Adrenal gland (tissue), 12 donors: ENCODE measurements around the gene RNF130. TPM values are rescaled to one million over a fixed set of nuclear protein-coding genes. Genes with fewer than 3 reads are reported as not detected.
A peak's percentile ranks its signal among the peaks of the same experiment; 100 is the strongest.
"Not testable (repeated sequence)": the region's sequence is repeated elsewhere in the genome, so short reads cannot be mapped to it uniquely, and the experiment has no call there.

ENCODE experiments used
- DNase-seq, 7 donors: peaks; one replicate each; pipeline ENCODE4 v3.0.0-alpha.2; 2019 to 2020
- H3K27ac ChIP-seq, 5 donors: fragments of 200-600 bp; sonication (generic) in 4 of 5; 1 replicate in 3 of 5; 2 replicates in 2 of 5; pipeline versions ENCODE4 v1.5.1 to v1.8.0; 2016 to 2020; ENCODE audit warnings: mild to moderate bottlenecking in 1 of 5
- H3K27me3 ChIP-seq: fragments of 200-600 bp; 2 replicates; pipeline ENCODE4 v1.8.0; 2021
- H3K36me3 ChIP-seq, 2 donors: fragments of 200-600 bp; replicated peaks in 1 of 2; 1 replicate in 1 of 2; 2 replicates in 1 of 2; pipeline versions ENCODE4 v1.5.1 to v1.8.0; 2018 to 2022
- H3K4me1 ChIP-seq, 2 donors: fragments of 200-600 bp; replicated peaks in 1 of 2; 1 replicate in 1 of 2; 2 replicates in 1 of 2; pipeline versions ENCODE4 v1.5.1 to v1.8.0; 2018 to 2021
- H3K4me3 ChIP-seq, 4 donors: fragments of 200-600 bp; sonication (generic) in 3 of 4; one replicate each; pipeline ENCODE4 v1.5.1; 2016 to 2018
- H3K9me3 ChIP-seq, 3 donors: fragments of 200-600 bp; sonication (generic) in 1 of 3; replicated peaks in 1 of 3; 1 replicate in 2 of 3; 2 replicates in 1 of 3; pipeline versions ENCODE4 v1.5.1 to v1.8.0; 2016 to 2021
- POLR2A ChIP-seq, 2 donors: fragments of 450-650 bp; IDR thresholded peaks; one replicate each; pipeline ENCODE4 v1.6.1; 2017; ENCODE audit warnings: antibody characterized with exemption in 2 of 2, mild to moderate bottlenecking in 2 of 2, moderate library complexity in 1 of 2
- WGBS, 4 donors: extraction: QIAGEN DNeasy Blood & Tissue Kit in 2 of 4; methylation state at CpG; one replicate each; pipeline versions ENCODE4 v1.1.5 to v1.1.7; 2013 to 2017; 5-methylcytosine and 5-hydroxymethylcytosine counted together
- intact Hi-C, 2 donors: fragments of 100-400 bp; cut with DNase I; formaldehyde crosslinking; loops; one replicate each; pipeline versions ENCODE4 v1.14.1 to v1.15.0; 2022 to 2023
- polyA plus RNA-seq, 3 donors: library from polyadenylated mRNA; stranded (reverse); fragments of 200-250 nt in 2 of 3; fragments of 350-450 nt in 1 of 3; fragmentation: Illumina TruSeq in 1 of 3; extraction: RNeasy Lipid Tissue Mini Kit (QIAGEN cat#74804) in 1 of 3; gene quantifications; one replicate each; pipeline ENCODE4 v1.2.3, GENCODE V29; 2013 to 2014
- total RNA-seq, 9 donors: library from RNA; depleted of rRNA in 4 of 9; stranded (reverse); fragments of >200 nt in 4 of 9; fragments of 120-200 nt in 1 of 9; fragmentation: NEBNext Ultra II Directional in 1 of 9; extraction: Animal tissue kit (Norgen Biotek cat#: 25700) in 1 of 9; gene quantifications; one replicate each; pipeline versions ENCODE4 v1.1.0 to v1.2.4, GENCODE V29; 2013 to 2023
- TF ChIP-seq, protein P1 (sequence below), 6 experiments: fragments of 450-650 bp in 4 of 6; fragments of 200-600 bp in 2 of 6; sonication (generic) in 1 of 6; IDR thresholded peaks; 1 replicate in 5 of 6; 2 replicates in 1 of 6; pipeline versions ENCODE4 v1.5.1 to v1.8.0; 2016 to 2021; ENCODE audit warnings: antibody characterized with exemption in 6 of 6, mild to moderate bottlenecking in 2 of 6, moderate library complexity in 1 of 6
- donor health status: healthy with polysubstance abuse.
- donor health status: Bipolar disorder and iron deficiency.
- donor health status: DM: yes; HTN: yes; CAD: no.
- donor health status: DM: no; HTN: no; CAD: no.
- donor health status: DM: no; HTN: no; CAD: no.
- donor health status: DM: yes; HTN: yes; CAD: no.

RNF130 gene
- total and polyA plus RNA-seq, 12 donors: 36.8 to 138 (median 75.1) TPM

- H3K27me3 ChIP-seq: no peaks in the 10 kb centered on the region
- peaks cover 0 to 5% of the 10 kb centered on the region in 2 donors for H3K4me1 ChIP-seq
- H3K4me3 ChIP-seq: peak overlapping the region in 1 of 4 donors; percentile 55
- peak in 5 of 7 donors; percentile 37 to 65 (median 43) for DNase-seq
- H3K36me3 ChIP-seq: no peaks in the 10 kb centered on the region
- TF ChIP-seq POLR2A (IDR thresholded peaks at IDR 0.05): no peak
- TF ChIP-seq, protein P1, sequence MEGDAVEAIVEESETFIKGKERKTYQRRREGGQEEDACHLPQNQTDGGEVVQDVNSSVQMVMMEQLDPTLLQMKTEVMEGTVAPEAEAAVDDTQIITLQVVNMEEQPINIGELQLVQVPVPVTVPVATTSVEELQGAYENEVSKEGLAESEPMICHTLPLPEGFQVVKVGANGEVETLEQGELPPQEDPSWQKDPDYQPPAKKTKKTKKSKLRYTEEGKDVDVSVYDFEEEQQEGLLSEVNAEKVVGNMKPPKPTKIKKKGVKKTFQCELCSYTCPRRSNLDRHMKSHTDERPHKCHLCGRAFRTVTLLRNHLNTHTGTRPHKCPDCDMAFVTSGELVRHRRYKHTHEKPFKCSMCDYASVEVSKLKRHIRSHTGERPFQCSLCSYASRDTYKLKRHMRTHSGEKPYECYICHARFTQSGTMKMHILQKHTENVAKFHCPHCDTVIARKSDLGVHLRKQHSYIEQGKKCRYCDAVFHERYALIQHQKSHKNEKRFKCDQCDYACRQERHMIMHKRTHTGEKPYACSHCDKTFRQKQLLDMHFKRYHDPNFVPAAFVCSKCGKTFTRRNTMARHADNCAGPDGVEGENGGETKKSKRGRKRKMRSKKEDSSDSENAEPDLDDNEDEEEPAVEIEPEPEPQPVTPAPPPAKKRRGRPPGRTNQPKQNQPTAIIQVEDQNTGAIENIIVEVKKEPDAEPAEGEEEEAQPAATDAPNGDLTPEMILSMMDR (IDR thresholded peaks at IDR 0.05): peak in 3 of 6 experiments; percentile 11 to 17 (median 16)
- 25 to 29% (median 27%) methylated on average over 9 to 17 of the region's 17 CpGs for WGBS, 4 donors
- H3K9me3 ChIP-seq: no peaks in the 10 kb centered on the region
- intact Hi-C loops: no loop called here
- H3K27ac ChIP-seq: peak overlapping the region in 1 of 5 donors; percentile 52
Observed at GRCh38 chr5:180090769-180091546, 19.4 kb upstream of the RNF130 start.

- H3K27me3 ChIP-seq: no peaks in the 10 kb centered on the region
- 1 to 3% (median 2%) methylated on average over 34 to 58 of the region's 58 CpGs for WGBS, 4 donors
- H3K36me3 ChIP-seq: no peaks in the 10 kb centered on the region
- H3K4me1 ChIP-seq: peaks cover 5% of the 10 kb centered on the region in 2 donors
- TF ChIP-seq, protein P1 (IDR thresholded peaks at IDR 0.05): peak; percentile 71 to 95 (median 77)
- peak in 1 of 2 donors; percentile 13 for TF ChIP-seq POLR2A (IDR thresholded peaks at IDR 0.05)
- DNase-seq: peak; percentile 52 to 79 (median 71)
- peak overlapping the region in 2 of 4 donors; percentile 34 to 55 for H3K4me3 ChIP-seq
- H3K27ac ChIP-seq: peak overlapping the region in 4 of 5 donors; percentile 48 to 70 (median 51)
- H3K9me3 ChIP-seq: no peaks in the 10 kb centered on the region
- intact Hi-C loops: no loop called here
Observed at GRCh38 chr5:180090098-180090768, 18.7 kb upstream of the RNF130 start.

DNA sequence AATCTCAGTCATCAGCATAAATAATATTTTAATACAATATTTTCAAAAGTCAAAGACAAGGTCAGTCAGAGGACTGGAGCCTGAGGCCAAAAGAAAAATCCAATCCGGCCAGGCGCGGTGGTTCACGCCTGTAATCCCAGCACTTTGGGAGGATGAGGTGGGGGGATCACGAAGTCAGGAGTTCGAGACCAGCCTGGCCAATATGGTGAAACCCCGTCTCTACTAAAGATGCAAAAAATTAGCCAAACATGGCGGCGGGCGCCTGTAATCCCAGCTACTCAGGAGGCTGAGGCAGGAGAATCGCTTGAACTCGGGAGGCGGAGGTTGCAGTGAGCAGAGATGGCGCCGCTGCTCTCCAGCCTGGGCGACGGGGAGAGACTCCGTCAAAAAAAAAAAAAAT is 18.1 kb upstream of the RNF130 start:
- not testable (repeated sequence) for H3K9me3 ChIP-seq, H3K27ac ChIP-seq, H3K36me3 ChIP-seq, H3K4me1 ChIP-seq, H3K27me3 ChIP-seq
- peak in 1 of 7 donors; percentile 46 for DNase-seq
- H3K4me3 ChIP-seq: peak overlapping the region in 1 of 4 donors; percentile 55
- WGBS, 4 donors: 70 to 73% (median 71%) methylated on average over 18 of the region's 18 CpGs
- intact Hi-C loops: loop anchor here in 1 of 2 donors (10.0 kb wide), 1 partner anchor 185 kb away; the partner anchor contains the start of gene TBC1D9B

DNA sequence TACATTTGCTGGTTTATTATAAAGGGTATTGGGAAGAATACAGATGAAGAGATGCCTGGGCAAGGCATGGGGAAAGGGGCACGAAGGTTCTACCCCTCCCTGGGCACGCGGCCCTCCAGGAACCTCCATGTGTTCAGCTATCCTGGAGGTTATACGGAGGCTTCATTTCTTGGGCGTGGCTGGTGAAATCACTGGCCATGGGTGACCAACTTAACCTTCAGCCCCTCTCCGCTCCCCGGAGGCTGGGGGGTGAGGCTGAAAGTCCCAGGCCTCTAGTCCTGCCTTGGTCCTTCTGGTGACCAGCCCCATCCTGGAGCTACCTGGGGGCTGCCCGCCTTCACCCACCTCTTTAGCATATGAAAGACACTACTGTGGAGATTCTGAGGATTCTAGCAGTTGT is 17.0 kb upstream of the RNF130 start:
- DNase-seq: no peak
- H3K27ac ChIP-seq: no peak overlapping the region
- no peaks in the 10 kb centered on the region for H3K9me3 ChIP-seq
- TF ChIP-seq, protein P1 (IDR thresholded peaks at IDR 0.05): no peak
- no peak for TF ChIP-seq POLR2A (IDR thresholded peaks at IDR 0.05)
- H3K4me3 ChIP-seq: no peak overlapping the region
- intact Hi-C loops: loop anchor here in 1 of 2 donors (10.0 kb wide), 1 partner anchor 184 kb away; the partner anchor contains the start of gene TBC1D9B
- H3K36me3 ChIP-seq: no peaks in the 10 kb centered on the region
- 93 to 95% (median 94%) methylated on average over 4 to 8 of the region's 8 CpGs for WGBS, 4 donors
- H3K4me1 ChIP-seq: peaks cover 8 to 9% of the 10 kb centered on the region in 2 donors
- H3K27me3 ChIP-seq: no peaks in the 10 kb centered on the region
